ENCODE results near the gene CACNA1I. TPM values are rescaled to one million over a fixed set of nuclear protein-coding genes. Genes with fewer than 3 reads are reported as not detected.

CACNA1I gene
- total RNA-seq, 1 experiment from 2014 or later: 2.1 TPM

DNA sequence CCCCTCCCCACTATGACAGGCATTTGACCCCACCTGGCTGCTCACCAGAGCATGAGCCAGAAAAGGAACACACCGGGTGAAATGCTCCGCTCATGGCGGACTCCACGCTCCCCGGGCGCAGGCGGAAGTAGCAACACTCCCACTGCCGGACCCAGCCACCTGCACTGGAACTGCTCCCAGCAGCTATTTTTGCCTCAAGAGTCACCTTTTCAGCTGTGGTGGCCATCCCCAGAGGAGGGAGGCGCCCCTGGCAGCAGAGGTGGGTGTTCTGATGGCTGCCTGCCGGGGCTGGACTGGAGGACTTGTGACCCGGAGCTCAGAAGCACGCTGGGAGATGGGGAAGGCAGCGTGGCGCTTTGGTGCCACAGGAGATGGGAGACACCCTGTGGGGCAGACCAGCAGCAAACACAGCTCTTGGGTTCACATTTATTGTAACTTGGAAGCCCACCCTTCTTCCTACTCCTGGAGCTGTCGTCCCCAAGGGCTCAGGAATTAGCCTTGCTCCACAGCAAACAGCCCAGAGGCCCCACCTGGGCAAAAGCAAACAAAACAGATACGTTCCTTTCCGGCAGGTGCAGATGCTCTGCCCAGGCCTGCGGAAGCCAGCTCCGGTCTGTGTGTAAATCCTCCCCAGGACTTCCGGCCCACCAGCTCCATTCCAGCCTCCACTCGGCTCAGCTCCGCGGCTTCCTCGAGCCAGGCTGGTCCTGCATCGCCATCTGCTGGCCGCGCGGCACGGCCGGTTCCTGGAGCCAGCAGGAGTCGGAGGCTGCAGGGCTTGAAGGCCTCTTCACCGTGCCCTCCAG lies 41.7 kb upstream of the CACNA1I start (continued):
- TF ChIP-seq, protein P1, sequence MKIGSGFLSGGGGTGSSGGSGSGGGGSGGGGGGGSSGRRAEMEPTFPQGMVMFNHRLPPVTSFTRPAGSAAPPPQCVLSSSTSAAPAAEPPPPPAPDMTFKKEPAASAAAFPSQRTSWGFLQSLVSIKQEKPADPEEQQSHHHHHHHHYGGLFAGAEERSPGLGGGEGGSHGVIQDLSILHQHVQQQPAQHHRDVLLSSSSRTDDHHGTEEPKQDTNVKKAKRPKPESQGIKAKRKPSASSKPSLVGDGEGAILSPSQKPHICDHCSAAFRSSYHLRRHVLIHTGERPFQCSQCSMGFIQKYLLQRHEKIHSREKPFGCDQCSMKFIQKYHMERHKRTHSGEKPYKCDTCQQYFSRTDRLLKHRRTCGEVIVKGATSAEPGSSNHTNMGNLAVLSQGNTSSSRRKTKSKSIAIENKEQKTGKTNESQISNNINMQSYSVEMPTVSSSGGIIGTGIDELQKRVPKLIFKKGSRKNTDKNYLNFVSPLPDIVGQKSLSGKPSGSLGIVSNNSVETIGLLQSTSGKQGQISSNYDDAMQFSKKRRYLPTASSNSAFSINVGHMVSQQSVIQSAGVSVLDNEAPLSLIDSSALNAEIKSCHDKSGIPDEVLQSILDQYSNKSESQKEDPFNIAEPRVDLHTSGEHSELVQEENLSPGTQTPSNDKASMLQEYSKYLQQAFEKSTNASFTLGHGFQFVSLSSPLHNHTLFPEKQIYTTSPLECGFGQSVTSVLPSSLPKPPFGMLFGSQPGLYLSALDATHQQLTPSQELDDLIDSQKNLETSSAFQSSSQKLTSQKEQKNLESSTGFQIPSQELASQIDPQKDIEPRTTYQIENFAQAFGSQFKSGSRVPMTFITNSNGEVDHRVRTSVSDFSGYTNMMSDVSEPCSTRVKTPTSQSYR (CRISPR knock-in tag; IDR thresholded peaks at IDR 0.05): no peak
- TF ChIP-seq, protein P2, sequence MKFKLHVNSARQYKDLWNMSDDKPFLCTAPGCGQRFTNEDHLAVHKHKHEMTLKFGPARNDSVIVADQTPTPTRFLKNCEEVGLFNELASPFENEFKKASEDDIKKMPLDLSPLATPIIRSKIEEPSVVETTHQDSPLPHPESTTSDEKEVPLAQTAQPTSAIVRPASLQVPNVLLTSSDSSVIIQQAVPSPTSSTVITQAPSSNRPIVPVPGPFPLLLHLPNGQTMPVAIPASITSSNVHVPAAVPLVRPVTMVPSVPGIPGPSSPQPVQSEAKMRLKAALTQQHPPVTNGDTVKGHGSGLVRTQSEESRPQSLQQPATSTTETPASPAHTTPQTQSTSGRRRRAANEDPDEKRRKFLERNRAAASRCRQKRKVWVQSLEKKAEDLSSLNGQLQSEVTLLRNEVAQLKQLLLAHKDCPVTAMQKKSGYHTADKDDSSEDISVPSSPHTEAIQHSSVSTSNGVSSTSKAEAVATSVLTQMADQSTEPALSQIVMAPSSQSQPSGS (CRISPR knock-in tag; IDR thresholded peaks at IDR 0.05; ENCODE audit: borderline replicate concordance, low read depth): no peak
- TF ChIP-seq RELA (CRISPR knock-in tag; IDR thresholded peaks at IDR 0.05; ENCODE audit: borderline replicate concordance) (no peak), IRF2 (CRISPR knock-in tag; IDR thresholded peaks at IDR 0.05; ENCODE audit: borderline replicate concordance, low read depth) (no peak), RORB (CRISPR knock-in tag; IDR thresholded peaks at IDR 0.05) (no peak), SP1 (CRISPR knock-in tag; conservative IDR thresholded peaks at IDR 0.05) (peak; percentile 93), ZNF232 (CRISPR knock-in tag; IDR thresholded peaks at IDR 0.05) (peak; percentile 30), NFYB (CRISPR knock-in tag; conservative IDR thresholded peaks at IDR 0.05; ENCODE audit: low read depth) (no peak), ZNF317 (CRISPR knock-in tag; IDR thresholded peaks at IDR 0.05; ENCODE audit: borderline replicate concordance, low read depth) (no peak), TEAD1 (CRISPR knock-in tag; IDR thresholded peaks at IDR 0.05) (peak; percentile 89)
- TF ChIP-seq, protein P3, sequence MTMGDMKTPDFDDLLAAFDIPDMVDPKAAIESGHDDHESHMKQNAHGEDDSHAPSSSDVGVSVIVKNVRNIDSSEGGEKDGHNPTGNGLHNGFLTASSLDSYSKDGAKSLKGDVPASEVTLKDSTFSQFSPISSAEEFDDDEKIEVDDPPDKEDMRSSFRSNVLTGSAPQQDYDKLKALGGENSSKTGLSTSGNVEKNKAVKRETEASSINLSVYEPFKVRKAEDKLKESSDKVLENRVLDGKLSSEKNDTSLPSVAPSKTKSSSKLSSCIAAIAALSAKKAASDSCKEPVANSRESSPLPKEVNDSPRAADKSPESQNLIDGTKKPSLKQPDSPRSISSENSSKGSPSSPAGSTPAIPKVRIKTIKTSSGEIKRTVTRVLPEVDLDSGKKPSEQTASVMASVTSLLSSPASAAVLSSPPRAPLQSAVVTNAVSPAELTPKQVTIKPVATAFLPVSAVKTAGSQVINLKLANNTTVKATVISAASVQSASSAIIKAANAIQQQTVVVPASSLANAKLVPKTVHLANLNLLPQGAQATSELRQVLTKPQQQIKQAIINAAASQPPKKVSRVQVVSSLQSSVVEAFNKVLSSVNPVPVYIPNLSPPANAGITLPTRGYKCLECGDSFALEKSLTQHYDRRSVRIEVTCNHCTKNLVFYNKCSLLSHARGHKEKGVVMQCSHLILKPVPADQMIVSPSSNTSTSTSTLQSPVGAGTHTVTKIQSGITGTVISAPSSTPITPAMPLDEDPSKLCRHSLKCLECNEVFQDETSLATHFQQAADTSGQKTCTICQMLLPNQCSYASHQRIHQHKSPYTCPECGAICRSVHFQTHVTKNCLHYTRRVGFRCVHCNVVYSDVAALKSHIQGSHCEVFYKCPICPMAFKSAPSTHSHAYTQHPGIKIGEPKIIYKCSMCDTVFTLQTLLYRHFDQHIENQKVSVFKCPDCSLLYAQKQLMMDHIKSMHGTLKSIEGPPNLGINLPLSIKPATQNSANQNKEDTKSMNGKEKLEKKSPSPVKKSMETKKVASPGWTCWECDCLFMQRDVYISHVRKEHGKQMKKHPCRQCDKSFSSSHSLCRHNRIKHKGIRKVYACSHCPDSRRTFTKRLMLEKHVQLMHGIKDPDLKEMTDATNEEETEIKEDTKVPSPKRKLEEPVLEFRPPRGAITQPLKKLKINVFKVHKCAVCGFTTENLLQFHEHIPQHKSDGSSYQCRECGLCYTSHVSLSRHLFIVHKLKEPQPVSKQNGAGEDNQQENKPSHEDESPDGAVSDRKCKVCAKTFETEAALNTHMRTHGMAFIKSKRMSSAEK (CRISPR knock-in tag; IDR thresholded peaks at IDR 0.05; ENCODE audit: borderline replicate concordance): no peak
- TF ChIP-seq, protein P4, sequence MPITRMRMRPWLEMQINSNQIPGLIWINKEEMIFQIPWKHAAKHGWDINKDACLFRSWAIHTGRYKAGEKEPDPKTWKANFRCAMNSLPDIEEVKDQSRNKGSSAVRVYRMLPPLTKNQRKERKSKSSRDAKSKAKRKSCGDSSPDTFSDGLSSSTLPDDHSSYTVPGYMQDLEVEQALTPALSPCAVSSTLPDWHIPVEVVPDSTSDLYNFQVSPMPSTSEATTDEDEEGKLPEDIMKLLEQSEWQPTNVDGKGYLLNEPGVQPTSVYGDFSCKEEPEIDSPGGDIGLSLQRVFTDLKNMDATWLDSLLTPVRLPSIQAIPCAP (CRISPR knock-in tag; IDR thresholded peaks at IDR 0.05): no peak
- TF ChIP-seq, protein P5, sequence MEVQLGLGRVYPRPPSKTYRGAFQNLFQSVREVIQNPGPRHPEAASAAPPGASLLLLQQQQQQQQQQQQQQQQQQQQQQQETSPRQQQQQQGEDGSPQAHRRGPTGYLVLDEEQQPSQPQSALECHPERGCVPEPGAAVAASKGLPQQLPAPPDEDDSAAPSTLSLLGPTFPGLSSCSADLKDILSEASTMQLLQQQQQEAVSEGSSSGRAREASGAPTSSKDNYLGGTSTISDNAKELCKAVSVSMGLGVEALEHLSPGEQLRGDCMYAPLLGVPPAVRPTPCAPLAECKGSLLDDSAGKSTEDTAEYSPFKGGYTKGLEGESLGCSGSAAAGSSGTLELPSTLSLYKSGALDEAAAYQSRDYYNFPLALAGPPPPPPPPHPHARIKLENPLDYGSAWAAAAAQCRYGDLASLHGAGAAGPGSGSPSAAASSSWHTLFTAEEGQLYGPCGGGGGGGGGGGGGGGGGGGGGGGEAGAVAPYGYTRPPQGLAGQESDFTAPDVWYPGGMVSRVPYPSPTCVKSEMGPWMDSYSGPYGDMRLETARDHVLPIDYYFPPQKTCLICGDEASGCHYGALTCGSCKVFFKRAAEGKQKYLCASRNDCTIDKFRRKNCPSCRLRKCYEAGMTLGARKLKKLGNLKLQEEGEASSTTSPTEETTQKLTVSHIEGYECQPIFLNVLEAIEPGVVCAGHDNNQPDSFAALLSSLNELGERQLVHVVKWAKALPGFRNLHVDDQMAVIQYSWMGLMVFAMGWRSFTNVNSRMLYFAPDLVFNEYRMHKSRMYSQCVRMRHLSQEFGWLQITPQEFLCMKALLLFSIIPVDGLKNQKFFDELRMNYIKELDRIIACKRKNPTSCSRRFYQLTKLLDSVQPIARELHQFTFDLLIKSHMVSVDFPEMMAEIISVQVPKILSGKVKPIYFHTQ (CRISPR knock-in tag; IDR thresholded peaks at IDR 0.05): no peak
- TF ChIP-seq, protein P6, sequence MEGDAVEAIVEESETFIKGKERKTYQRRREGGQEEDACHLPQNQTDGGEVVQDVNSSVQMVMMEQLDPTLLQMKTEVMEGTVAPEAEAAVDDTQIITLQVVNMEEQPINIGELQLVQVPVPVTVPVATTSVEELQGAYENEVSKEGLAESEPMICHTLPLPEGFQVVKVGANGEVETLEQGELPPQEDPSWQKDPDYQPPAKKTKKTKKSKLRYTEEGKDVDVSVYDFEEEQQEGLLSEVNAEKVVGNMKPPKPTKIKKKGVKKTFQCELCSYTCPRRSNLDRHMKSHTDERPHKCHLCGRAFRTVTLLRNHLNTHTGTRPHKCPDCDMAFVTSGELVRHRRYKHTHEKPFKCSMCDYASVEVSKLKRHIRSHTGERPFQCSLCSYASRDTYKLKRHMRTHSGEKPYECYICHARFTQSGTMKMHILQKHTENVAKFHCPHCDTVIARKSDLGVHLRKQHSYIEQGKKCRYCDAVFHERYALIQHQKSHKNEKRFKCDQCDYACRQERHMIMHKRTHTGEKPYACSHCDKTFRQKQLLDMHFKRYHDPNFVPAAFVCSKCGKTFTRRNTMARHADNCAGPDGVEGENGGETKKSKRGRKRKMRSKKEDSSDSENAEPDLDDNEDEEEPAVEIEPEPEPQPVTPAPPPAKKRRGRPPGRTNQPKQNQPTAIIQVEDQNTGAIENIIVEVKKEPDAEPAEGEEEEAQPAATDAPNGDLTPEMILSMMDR (IDR thresholded peaks at IDR 0.05): peak; percentile 76
- TF ChIP-seq, protein P7, sequence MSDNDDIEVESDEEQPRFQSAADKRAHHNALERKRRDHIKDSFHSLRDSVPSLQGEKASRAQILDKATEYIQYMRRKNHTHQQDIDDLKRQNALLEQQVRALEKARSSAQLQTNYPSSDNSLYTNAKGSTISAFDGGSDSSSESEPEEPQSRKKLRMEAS (CRISPR knock-in tag; IDR thresholded peaks at IDR 0.05): peak; percentile 71
- TF ChIP-seq, protein P8, sequence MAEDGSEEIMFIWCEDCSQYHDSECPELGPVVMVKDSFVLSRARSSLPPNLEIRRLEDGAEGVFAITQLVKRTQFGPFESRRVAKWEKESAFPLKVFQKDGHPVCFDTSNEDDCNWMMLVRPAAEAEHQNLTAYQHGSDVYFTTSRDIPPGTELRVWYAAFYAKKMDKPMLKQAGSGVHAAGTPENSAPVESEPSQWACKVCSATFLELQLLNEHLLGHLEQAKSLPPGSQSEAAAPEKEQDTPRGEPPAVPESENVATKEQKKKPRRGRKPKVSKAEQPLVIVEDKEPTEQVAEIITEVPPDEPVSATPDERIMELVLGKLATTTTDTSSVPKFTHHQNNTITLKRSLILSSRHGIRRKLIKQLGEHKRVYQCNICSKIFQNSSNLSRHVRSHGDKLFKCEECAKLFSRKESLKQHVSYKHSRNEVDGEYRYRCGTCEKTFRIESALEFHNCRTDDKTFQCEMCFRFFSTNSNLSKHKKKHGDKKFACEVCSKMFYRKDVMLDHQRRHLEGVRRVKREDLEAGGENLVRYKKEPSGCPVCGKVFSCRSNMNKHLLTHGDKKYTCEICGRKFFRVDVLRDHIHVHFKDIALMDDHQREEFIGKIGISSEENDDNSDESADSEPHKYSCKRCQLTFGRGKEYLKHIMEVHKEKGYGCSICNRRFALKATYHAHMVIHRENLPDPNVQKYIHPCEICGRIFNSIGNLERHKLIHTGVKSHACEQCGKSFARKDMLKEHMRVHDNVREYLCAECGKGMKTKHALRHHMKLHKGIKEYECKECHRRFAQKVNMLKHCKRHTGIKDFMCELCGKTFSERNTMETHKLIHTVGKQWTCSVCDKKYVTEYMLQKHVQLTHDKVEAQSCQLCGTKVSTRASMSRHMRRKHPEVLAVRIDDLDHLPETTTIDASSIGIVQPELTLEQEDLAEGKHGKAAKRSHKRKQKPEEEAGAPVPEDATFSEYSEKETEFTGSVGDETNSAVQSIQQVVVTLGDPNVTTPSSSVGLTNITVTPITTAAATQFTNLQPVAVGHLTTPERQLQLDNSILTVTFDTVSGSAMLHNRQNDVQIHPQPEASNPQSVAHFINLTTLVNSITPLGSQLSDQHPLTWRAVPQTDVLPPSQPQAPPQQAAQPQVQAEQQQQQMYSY (CRISPR knock-in tag; IDR thresholded peaks at IDR 0.05): peak; percentile 100
